OCI-LY3 (cell line): ENCODE data around the gene TNP2.

ENCODE experiments used
- H2AFZ ChIP-seq: fragments of 200-600, 300-600 bp; shearing (Covaris generic); 2 replicates; pipeline ENCODE4 v1.6.0; 2014; ENCODE audit warnings: antibody characterized with exemption, low read depth, low read length
- H3K27ac ChIP-seq: fragments of 200-600, 300-600 bp; sonication (generic); 2 replicates; pipeline ENCODE4 v1.5.1; 2014; ENCODE audit warnings: mild to moderate bottlenecking, low read length, moderate library complexity, mixed read lengths
- H3K27me3 ChIP-seq: fragments of 200-600, 300-600 bp; sonication (generic); 2 replicates; pipeline ENCODE4 v1.6.1; 2014; ENCODE audit warnings: low read depth, low read length, mixed read lengths
- H3K36me3 ChIP-seq: fragments of 200-600, 300-600 bp; sonication (generic); replicated peaks from 2 replicates; pipeline ENCODE3; 2014; ENCODE audit warnings: low read depth, low read length, mixed read lengths
- H3K4me1 ChIP-seq: fragments of 300-600, 200-600 bp; sonication (generic); 2 replicates; pipeline ENCODE4 v1.6.1; 2014; ENCODE audit warnings: low read length, mixed read lengths
- H3K4me2 ChIP-seq: fragments of 200-600, 300-600 bp; sonication (generic); 2 replicates; pipeline ENCODE4 v1.6.1; 2014; ENCODE audit warnings: low read length, mixed read lengths
- H3K4me3 ChIP-seq: fragments of 300-600, 200-600 bp; sonication (generic); 2 replicates; pipeline ENCODE4 v1.5.1; 2014; ENCODE audit warnings: antibody characterized with exemption, mild to moderate bottlenecking, low read length, moderate library complexity
- H3K79me2 ChIP-seq: fragments of 300-600, 200-600 bp; shearing (Covaris generic); 2 replicates; pipeline ENCODE4 v1.6.1; 2014; ENCODE audit warnings: mild to moderate bottlenecking, low read length, mixed read lengths
- H3K9ac ChIP-seq: fragments of 300-600, 200-600 bp; shearing (Covaris generic); 2 replicates; pipeline ENCODE4 v1.6.0; 2014; ENCODE audit warnings: mild to moderate bottlenecking, low read length, moderate library complexity
- H3K9me3 ChIP-seq: fragments of 200-600, 300-600 bp; shearing (Covaris generic); 2 replicates; pipeline ENCODE4 v1.6.1; 2014; ENCODE audit warnings: low read length, mixed read lengths; ENCODE audit not compliant: insufficient read depth
- H4K20me1 ChIP-seq: fragments of 200-600, 300-600 bp; sonication (generic); 2 replicates; pipeline ENCODE4 v1.6.1; 2016; ENCODE audit warnings: low read length, mixed read lengths; ENCODE audit not compliant: insufficient read depth
- CTCF ChIP-seq: fragments of 200-600, 300-600 bp; sonication (generic); IDR thresholded peaks from 2 replicates; pipeline ENCODE4 v1.5.1; 2014; ENCODE audit warnings: antibody characterized with exemption, low read length, low read depth
- EZH2phosphoT487 ChIP-seq: fragments of 200-600 bp; shearing (Covaris generic); IDR thresholded peaks from 2 replicates; pipeline ENCODE4 v1.6.1; 2018; ENCODE audit warnings: antibody characterized with exemption, mixed run types, low read depth

Gene TNP2

GRCh38 chr16:11306997-11307638, 38.0 kb upstream of the TNP2 start:
- peaks cover 24% of the 10 kb centered on the region for H3K4me1 ChIP-seq
- 0 out of 2 replicates have a peak, but pooled peaks cover 6% of the 10 kb centered on the region for H3K9me3 ChIP-seq
- H2AFZ ChIP-seq, result no peak overlapping the region
- no peaks in the 10 kb centered on the region for H3K27me3 ChIP-seq
- no peaks in the 10 kb centered on the region for H3K79me2 ChIP-seq
- H3K27ac ChIP-seq, result no peak overlapping the region
- H3K36me3 ChIP-seq, result no peaks in the 10 kb centered on the region
- TF ChIP-seq CTCF (no peak), EZH2phosphoT487 (no peak)
- no peaks in the 10 kb centered on the region for H4K20me1 ChIP-seq
- H3K4me2 ChIP-seq, result no peak overlapping the region
- no peak overlapping the region for H3K9ac ChIP-seq
- no peak overlapping the region for H3K4me3 ChIP-seq

GRCh38 chr16:11306381-11306780, 37.3 kb upstream of the TNP2 start:
- TF ChIP-seq CTCF (no peak), EZH2phosphoT487 (no peak)
- no peaks in the 10 kb centered on the region for H3K27me3 ChIP-seq

GRCh38 chr16:11303405-11304138, 34.4 kb upstream of the TNP2 start:
- Histone ChIP-seq H3K36me3 (no peaks in the 10 kb centered on the region), H4K20me1 (no peaks in the 10 kb centered on the region), H3K4me2 (no peak overlapping the region), H3K27ac (no peak overlapping the region), H3K9ac (no peak overlapping the region), H3K27me3 (no peaks in the 10 kb centered on the region), H2AFZ (no peak overlapping the region), H3K79me2 (no peaks in the 10 kb centered on the region), H3K4me1 (peaks cover 18% of the 10 kb centered on the region), H3K4me3 (no peak overlapping the region), H3K9me3 (no peaks in the 10 kb centered on the region)
- TF ChIP-seq EZH2phosphoT487, result no peak
- no peak for TF ChIP-seq CTCF

More at GRCh38 chr16:11306381-11306780, 37.3 kb upstream of the TNP2 start:
- no peak overlapping the region for H3K27ac ChIP-seq
- H3K9ac ChIP-seq, result no peak overlapping the region
- H4K20me1 ChIP-seq, result no peaks in the 10 kb centered on the region
- no peak overlapping the region for H3K4me3 ChIP-seq
- H3K36me3 ChIP-seq, result no peaks in the 10 kb centered on the region
- H3K4me1 ChIP-seq, result peaks cover 24% of the 10 kb centered on the region
- H3K4me2 ChIP-seq, result no peak overlapping the region
- H3K9me3 ChIP-seq, result 0 out of 2 replicates have a peak, but pooled peaks cover 6% of the 10 kb centered on the region
- no peaks in the 10 kb centered on the region for H3K79me2 ChIP-seq
- no peak overlapping the region for H2AFZ ChIP-seq

- Histone ChIP-seq H3K27me3 (no peaks in the 10 kb centered on the region), H3K4me3 (no peak overlapping the region), H2AFZ (no peak overlapping the region), H3K36me3 (no peaks in the 10 kb centered on the region), H4K20me1 (no peaks in the 10 kb centered on the region), H3K9me3 (no peaks in the 10 kb centered on the region), H3K27ac (no peak overlapping the region), H3K4me2 (no peak overlapping the region), H3K79me2 (no peaks in the 10 kb centered on the region), H3K4me1 (peaks cover 20% of the 10 kb centered on the region), H3K9ac (no peak overlapping the region)
- TF ChIP-seq CTCF, result no peak
- no peak for TF ChIP-seq EZH2phosphoT487
Measured at GRCh38 chr16:11302977-11303376, 33.9 kb upstream of the TNP2 start.
